GM23338 (cell line): Measurements from ENCODE around the gene AIG1.

Experiments
- CTCF ChIP-seq, 2 experiments: fragments of 200-600 bp in 1 of 2; sonication (generic) in 1 of 2; conservative IDR thresholded peaks; 2 replicates each; pipeline versions ENCODE4 v1.5.1 to v1.6.1; 2016 to 2017; ENCODE audit warnings: antibody characterized with exemption in 2 of 2, low read depth in 2 of 2, mild to moderate bottlenecking in 2 of 2, moderate library complexity in 1 of 2
- EZH2phosphoT487 ChIP-seq: fragments of 200-600 bp; sonication (generic); IDR thresholded peaks from one replicate; pipeline ENCODE4 v1.8.1; 2018; ENCODE audit warnings: antibody characterized with exemption; ENCODE audit not compliant: unreplicated experiment
- POLR2AphosphoS5 ChIP-seq: IDR thresholded peaks from 2 replicates; pipeline ENCODE4 v1.6.1; 2016; ENCODE audit warnings: antibody characterized with exemption, low read depth
- STAT1 ChIP-seq: IDR thresholded peaks from one replicate; pipeline ENCODE4 v1.6.1; 2016; ENCODE audit warnings: antibody characterized with exemption; ENCODE audit not compliant: unreplicated experiment
- ZNF462 ChIP-seq: fragments of 250-450 bp; sonication (Bioruptor Pico); IDR thresholded peaks from 2 replicates; pipeline ENCODE4 v1.5.0; 2020; ENCODE audit warnings: mild to moderate bottlenecking, moderate library complexity

- TF ChIP-seq POLR2AphosphoS5 (no peak), STAT1 (no peak), CTCF (conservative IDR thresholded peaks at IDR 0.05; ENCODE audit: low read depth in 2 of 2) (no peak), EZH2phosphoT487 (no peak), ZNF462 (CRISPR knock-in tag) (no peak)
Measured at GRCh38 chr6:143248359-143248758, 187.7 kb downstream of the AIG1 start.
